Left forelimb (tissue), 1 donor: ENCODE results near the gene HSPA4.
"Not testable (repeated sequence)": the region's sequence is repeated elsewhere in the genome, so short reads cannot be mapped to it uniquely, and the experiment has no call there.

Experiments used
- DNase-seq: peaks from one replicate; pipeline ENCODE4 v3.0.0-alpha.2; 2018; ENCODE audit warnings: low spot score

HSPA4 gene

GRCh38 chr5:133050521-133050920 lies 1.3 kb upstream of the HSPA4 start:
- DNase-seq: no peak

GRCh38 chr5:133051061-133051541 lies 712 bp upstream of the HSPA4 start:
- DNase-seq: no peak

GRCh38 chr5:133052317-133053175 lies 733 bp downstream of the HSPA4 start:
- peak; percentile 69 for DNase-seq

DNA sequence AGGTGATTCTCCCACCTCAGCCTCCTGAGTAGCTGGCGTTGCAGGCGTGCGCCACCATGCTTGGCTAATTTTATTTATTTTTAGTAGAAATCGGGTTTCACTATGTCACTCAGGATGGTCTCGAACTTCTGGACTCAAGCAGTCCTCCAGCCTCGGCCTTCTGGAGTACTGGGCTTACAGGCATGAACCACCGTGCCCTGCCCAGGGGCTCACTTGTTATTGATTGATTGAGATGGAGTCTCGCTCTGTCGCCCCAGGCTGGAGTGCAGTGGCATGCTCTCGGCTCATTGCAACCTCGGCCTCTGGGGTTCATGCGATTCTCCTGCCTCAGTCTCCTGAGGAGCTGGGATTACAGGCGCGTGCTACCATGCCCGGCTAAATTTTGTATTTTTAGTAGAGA lies 1.6 kb downstream of the HSPA4 start:
- DNase-seq: no peak

DNA sequence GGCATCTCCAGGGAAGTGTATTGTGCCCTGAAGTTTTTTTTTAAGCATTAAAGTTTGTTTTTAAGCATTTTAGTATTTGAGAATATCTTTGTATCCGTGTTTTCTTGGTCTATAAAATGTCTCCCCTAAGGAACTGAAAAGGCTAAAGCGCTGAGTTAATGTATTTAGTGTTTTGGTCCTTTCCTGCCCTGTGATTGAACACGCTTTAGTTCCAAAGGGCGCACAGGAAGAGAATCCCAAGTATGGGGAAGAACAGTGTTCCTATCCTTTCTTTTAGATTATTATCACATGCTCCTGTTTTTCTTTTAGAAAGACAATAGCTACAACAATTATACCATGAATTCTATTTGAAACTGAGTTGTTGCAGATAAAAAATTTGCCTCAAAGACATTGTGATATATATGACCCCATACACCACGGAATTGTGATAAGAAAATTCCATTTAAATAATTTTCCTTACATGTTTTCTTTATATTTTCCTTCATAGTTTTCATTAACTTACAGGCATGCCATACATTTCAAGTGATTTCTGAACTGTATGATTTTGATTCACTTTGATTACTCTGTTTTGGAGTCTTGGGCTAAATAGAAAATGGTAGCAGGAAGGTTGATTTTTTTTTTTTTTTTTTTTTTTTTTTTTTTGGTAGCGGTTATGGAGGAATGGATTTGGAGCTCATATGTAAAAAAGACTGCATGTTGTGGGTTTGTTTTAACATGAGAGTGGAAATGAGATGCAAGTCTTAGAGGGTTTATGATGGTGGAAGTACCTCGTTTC lies 3.1 kb downstream of the HSPA4 start:
- no peak for DNase-seq

GRCh38 chr5:133056891-133057290 lies 5.1 kb downstream of the HSPA4 start:
- no peak for DNase-seq

GRCh38 chr5:133059621-133060020 lies 7.8 kb downstream of the HSPA4 start:
- no peak for DNase-seq

DNA sequence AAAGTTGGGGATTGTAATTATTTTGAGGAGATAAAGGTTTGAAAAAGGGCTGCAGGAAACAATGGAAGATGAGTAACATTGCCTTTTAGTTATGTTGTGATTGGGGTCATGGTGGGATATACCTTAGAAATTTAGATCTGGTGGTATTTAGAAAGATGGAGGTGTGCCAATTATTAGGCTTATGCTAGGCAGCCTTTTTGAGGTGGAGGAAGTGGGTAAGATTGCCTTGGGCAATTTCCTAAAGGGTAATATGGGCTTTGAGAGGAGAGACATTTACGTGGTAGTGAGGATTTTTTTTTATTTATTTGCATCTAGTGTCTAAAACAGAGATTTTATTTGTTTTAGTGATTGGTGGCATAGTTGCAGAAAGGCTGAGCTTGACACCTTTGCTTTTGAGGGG lies 10.5 kb downstream of the HSPA4 start:
- no peak for DNase-seq

DNA sequence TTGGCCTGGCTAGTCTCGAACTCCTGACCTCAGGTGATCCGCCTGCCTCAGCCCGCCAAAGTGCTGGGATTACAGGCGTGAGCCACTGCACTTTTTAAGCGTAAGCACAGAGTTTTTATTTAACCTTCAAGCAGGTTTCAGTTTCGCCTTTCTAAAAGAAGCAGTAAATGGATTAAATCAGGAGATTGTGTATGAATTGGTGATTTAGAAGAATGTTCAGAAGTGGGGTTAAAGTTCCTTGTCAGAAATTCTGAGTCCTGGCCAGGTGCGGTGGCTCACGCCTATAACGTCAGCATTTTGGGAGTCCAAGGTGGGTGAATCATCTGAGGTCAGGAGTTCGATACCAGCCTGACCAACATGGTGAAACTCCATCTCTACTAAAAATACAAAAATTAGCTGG lies 12.2 kb downstream of the HSPA4 start:
- DNase-seq: no peak

- no peak for DNase-seq
These were observed 13.7 kb downstream of the HSPA4 start for GRCh38 chr5:133065471-133065870.

DNA sequence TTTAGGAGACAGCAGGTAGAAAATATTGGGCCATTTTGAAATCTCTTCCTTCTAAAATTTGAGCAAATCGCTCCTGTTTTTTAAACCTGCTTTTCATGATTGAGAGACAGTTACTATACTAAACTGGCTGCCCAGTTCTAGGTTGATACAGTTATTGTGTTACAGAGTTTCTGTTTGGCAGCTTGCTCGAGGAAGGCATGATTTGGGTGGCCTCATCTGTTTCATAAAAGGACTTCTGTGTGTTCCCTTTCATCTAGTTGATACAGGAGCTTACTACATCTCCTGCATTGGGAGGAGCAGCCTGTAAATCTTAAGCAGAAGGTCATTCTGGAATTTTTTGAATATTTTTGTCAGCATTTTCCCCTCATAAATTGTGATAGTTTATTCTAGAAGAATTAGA lies 14.2 kb downstream of the HSPA4 start:
- no peak for DNase-seq

- no peak for DNase-seq
These were observed 20.2 kb downstream of the HSPA4 start for GRCh38 chr5:133072021-133072420.

GRCh38 chr5:133075572-133076536 lies 24.0 kb downstream of the HSPA4 start:
- DNase-seq: no peak

- no peak for DNase-seq
These were observed 27.2 kb downstream of the HSPA4 start for GRCh38 chr5:133079048-133079447.

GRCh38 chr5:133081036-133081435 lies 29.2 kb downstream of the HSPA4 start:
- DNase-seq: no peak

- DNase-seq: no peak
These were observed 29.9 kb downstream of the HSPA4 start for GRCh38 chr5:133081703-133082102.

DNA sequence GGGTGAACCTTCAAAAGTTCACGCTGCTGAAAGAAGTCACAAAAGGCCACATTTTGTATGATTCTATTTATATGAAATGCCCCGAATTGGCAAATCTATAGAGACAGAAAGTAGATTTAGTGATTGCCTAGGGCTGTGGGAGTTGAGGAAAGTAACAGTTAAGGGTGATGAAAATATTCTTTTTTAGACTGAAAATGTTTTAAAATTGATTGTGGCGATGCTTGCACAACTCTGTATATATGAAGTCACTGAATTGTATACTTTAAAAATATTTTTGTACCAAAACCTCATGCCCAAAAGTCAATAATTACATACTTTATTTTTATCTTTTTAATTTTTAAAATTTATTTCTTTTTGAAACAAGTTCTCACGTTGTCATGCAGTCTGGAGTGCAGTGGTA lies 30.3 kb downstream of the HSPA4 start:
- DNase-seq: no peak

DNA sequence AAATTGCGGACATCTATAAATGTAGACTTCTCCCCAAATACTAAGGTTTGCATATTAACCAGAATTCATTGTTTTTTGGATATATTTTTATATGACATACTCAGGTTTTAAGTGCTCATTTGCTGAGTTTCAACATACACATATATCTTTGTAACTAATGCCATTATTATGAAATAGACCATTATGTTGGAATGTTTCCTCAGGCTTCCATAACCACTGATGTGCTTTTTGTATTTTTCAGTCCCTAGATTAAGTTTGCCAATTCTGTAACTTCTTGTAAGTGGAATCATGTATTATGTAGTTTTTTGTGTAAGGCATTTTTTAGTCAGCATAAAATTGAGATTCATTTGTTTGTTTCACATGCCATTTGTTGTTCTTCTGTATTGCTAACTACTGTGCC lies 32.1 kb downstream of the HSPA4 start:
- no peak for DNase-seq

- not testable (repeated sequence) for DNase-seq
These were observed 33.4 kb downstream of the HSPA4 start for GRCh38 chr5:133085171-133085570.

GRCh38 chr5:133086366-133086875 lies 34.6 kb downstream of the HSPA4 start:
- DNase-seq: no peak

GRCh38 chr5:133088064-133088463 lies 36.3 kb downstream of the HSPA4 start:
- DNase-seq: no peak

GRCh38 chr5:133091034-133091433 lies 39.2 kb downstream of the HSPA4 start:
- DNase-seq: no peak
